ENCODE data around the gene NABP2.
"Not testable (repeated sequence)": the region's sequence is repeated elsewhere in the genome, so short reads cannot be mapped to it uniquely, and the experiment has no call there.

NABP2 gene

DNA sequence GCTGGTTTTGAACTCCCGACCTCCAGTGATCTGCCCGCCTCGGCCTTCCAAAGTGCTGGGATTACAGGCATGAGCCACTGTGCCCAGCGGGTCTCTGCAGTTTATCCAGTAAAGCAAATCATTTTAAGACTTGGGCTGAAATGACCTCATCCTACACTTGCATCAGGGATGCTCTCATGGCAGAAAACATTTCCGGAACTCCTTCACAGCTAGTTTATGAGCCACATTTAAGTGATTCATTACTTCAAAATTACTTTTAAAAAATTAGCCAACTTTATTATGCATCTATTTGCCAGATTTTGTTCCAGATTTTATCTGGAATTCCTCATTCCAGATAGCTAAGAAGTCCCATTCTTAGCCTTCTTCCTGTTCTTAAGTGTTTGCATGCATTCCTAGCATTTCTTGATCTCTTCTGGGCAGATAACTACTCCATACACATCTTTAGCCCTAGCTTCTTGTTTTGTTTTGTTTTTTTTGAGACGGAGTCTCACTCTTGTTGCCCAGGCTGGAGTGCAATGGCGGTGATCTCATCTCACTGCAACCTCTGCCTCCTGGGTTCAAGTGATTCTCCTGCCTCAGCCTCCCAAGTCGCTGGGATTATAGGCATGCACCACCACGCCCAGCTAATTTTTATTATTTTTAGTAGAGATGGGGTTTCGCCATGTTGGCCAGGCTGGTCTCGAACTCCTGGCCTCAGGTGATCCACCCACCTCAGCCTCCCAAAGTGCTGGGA lies 27.2 kb upstream of the NABP2 start:
- H3K4me1 ChIP-seq (ENCODE audit: control insufficient read depth, insufficient read depth, low read length, unreplicated experiment); H3K4me3 ChIP-seq (ENCODE audit: low read depth, low read length); H3K36me3 ChIP-seq (ENCODE audit: insufficient read depth, low read length); H3K79me2 ChIP-seq (ENCODE audit: control insufficient read depth, insufficient read depth, low read length, unreplicated experiment); H3K27me3 ChIP-seq (ENCODE audit: insufficient read depth, low read length): not testable (repeated sequence)
- Histone ChIP-seq H3K27ac (ENCODE audit: low read depth, low read length) (peak overlapping the region; percentile 66), H2AFZ (ENCODE audit: low read length, unreplicated experiment) (peak overlapping the region; percentile 62)

DNA sequence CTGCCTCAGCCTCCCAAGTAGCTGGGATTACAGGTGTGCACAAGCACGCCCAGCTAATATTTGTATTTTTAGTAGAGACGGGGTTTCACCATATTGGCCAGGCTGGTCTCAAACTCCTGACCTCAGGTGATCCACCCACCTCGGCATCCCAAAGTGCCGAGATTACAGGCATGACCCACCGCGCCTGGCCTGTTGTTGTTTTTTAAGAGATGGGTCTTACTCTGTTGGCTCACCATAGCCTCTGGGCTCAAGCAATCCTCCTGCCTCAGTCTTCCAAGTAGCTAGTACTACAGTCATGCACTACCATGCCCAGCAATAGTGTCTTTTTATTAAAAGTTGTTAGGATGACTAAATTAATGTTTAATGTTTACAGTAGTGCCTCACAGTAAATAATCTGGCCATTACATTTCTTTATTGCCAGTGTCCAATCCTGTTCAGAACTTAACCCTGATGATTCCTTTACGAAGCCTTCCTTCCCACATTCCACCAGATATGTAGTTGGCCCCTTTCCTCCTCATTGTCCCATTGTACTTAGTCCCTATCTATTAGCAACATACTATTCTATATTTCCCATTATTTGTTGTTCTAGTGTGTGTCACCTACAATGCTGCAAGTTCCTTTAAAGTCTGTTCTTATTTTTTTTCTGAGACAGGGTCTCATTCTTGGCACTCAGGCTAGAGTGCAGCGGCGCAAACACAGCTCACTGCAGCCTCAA lies 26.1 kb upstream of the NABP2 start:
- Histone ChIP-seq H3K27me3 (ENCODE audit: insufficient read depth, low read length) (no peaks in the 10 kb centered on the region), H3K4me3 (ENCODE audit: low read depth, low read length) (no peak overlapping the region), H3K27ac (ENCODE audit: low read depth, low read length) (no peak overlapping the region)

DNA sequence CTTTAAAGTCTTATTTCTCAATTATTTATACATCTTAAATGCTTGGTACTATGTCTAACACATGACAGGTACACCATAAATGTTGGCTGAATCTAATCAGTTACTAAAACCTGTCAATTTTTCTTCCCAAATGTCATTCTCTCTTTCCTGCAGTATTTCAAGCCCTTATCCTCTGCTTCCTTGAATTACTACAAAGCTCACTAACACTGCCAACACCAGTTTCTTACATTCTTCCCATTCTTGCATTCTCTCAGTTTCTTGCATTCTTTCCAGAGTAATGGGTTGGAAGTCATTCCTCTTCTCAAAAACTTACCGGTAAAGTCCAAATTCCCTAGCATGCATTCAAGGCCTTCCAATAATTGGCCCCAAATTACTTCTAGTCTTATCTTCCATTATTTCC lies 25.3 kb upstream of the NABP2 start:
- H3K27ac ChIP-seq (ENCODE audit: low read depth, low read length): no peak overlapping the region
- H3K36me3 ChIP-seq (ENCODE audit: insufficient read depth, low read length): no peaks in the 10 kb centered on the region
- no peak overlapping the region for H2AFZ ChIP-seq (ENCODE audit: low read length, unreplicated experiment)
- H3K4me1 ChIP-seq (ENCODE audit: control insufficient read depth, insufficient read depth, low read length, unreplicated experiment): peaks cover 3% of the 10 kb centered on the region
- H3K4me3 ChIP-seq (ENCODE audit: low read depth, low read length): no peak overlapping the region
- no peaks in the 10 kb centered on the region for H3K79me2 ChIP-seq (ENCODE audit: control insufficient read depth, insufficient read depth, low read length, unreplicated experiment)
- H3K27me3 ChIP-seq (ENCODE audit: insufficient read depth, low read length): no peaks in the 10 kb centered on the region

More for the DNA sequence above, 26.1 kb upstream of the NABP2 start:
- Histone ChIP-seq H3K79me2 (ENCODE audit: control insufficient read depth, insufficient read depth, low read length, unreplicated experiment) (no peaks in the 10 kb centered on the region), H2AFZ (ENCODE audit: low read length, unreplicated experiment) (no peak overlapping the region), H3K4me1 (ENCODE audit: control insufficient read depth, insufficient read depth, low read length, unreplicated experiment) (peaks cover 6% of the 10 kb centered on the region), H3K36me3 (ENCODE audit: insufficient read depth, low read length) (no peaks in the 10 kb centered on the region)

DNA sequence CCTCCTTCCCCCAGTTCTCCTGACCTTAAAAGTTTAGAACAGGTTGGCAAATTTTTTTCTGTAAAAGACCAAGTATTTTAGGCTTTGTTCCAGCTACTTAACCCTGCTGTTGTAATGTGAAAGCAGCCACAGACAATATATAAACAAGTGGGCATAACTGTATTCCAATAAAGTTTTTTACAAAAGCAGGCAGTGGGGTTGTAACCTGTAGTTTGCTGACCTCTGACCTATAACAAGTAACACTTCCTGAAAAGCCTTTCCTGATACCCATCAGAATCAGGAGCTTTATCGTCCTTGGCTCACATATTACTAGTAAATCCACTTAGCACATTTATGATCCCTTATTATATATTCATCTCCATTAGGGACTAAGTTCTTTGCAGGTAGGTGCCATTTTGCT lies 21.8 kb upstream of the NABP2 start:
- Histone ChIP-seq H3K27me3 (ENCODE audit: insufficient read depth, low read length) (no peaks in the 10 kb centered on the region), H3K4me1 (ENCODE audit: control insufficient read depth, insufficient read depth, low read length, unreplicated experiment) (peaks cover 5% of the 10 kb centered on the region), H3K79me2 (ENCODE audit: control insufficient read depth, insufficient read depth, low read length, unreplicated experiment) (no peaks in the 10 kb centered on the region), H2AFZ (ENCODE audit: low read length, unreplicated experiment) (no peak overlapping the region), H3K36me3 (ENCODE audit: insufficient read depth, low read length) (peaks cover 11% of the 10 kb centered on the region), H3K27ac (ENCODE audit: low read depth, low read length) (no peak overlapping the region), H3K4me3 (ENCODE audit: low read depth, low read length) (no peak overlapping the region)

DNA sequence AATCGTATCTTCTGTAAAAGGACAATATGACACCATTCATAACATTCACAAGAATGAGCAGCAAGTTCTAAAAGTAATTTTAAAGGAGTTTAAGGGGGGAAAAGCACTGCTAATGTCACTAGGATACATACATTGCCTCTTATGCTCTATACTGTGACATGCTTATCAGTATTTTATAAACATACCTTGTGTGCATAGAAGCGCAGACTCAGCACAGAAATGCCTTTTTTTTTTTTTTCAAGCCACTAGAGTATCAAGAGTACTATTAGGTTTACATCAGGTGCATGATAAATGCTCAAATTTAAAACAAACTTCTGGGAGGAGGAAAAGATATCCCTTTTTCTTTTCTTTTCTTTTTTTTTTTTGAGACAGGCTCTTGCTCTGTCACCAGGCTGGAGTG lies 21.3 kb upstream of the NABP2 start:
- H3K27ac ChIP-seq (ENCODE audit: low read depth, low read length): no peak overlapping the region
- H3K27me3 ChIP-seq (ENCODE audit: insufficient read depth, low read length): no peaks in the 10 kb centered on the region
- no peak overlapping the region for H3K4me3 ChIP-seq (ENCODE audit: low read depth, low read length)
- peaks cover 11% of the 10 kb centered on the region for H3K36me3 ChIP-seq (ENCODE audit: insufficient read depth, low read length)
- no peaks in the 10 kb centered on the region for H3K79me2 ChIP-seq (ENCODE audit: control insufficient read depth, insufficient read depth, low read length, unreplicated experiment)
- peaks cover 9% of the 10 kb centered on the region for H3K4me1 ChIP-seq (ENCODE audit: control insufficient read depth, insufficient read depth, low read length, unreplicated experiment)
- H2AFZ ChIP-seq (ENCODE audit: low read length, unreplicated experiment): no peak overlapping the region

DNA sequence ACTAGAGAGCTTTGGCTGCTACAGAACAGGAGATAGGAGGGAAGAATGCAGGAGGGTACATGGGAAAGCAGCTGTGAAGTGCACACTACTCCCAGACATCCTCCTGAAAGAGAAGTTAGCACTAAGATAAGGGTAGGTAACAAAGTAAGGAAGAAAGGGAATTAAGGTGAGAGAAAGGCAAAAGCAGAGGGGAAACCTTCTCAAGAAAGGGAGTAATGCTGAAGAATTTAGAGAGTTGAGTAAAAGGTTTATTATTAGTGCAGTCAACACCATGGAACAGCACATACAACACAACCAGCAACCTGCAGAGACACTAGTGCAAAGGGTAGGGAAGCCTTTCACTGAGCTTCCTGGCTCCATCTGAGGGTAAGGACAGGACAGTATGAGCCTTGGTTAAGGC lies 19.9 kb upstream of the NABP2 start:
- H3K36me3 ChIP-seq (ENCODE audit: insufficient read depth, low read length): peaks cover 11% of the 10 kb centered on the region
- H3K4me3 ChIP-seq (ENCODE audit: low read depth, low read length): no peak overlapping the region
- H3K27ac ChIP-seq (ENCODE audit: low read depth, low read length): no peak overlapping the region
- no peaks in the 10 kb centered on the region for H3K27me3 ChIP-seq (ENCODE audit: insufficient read depth, low read length)
- peaks cover 9% of the 10 kb centered on the region for H3K4me1 ChIP-seq (ENCODE audit: control insufficient read depth, insufficient read depth, low read length, unreplicated experiment)
- no peaks in the 10 kb centered on the region for H3K79me2 ChIP-seq (ENCODE audit: control insufficient read depth, insufficient read depth, low read length, unreplicated experiment)
- no peak overlapping the region for H2AFZ ChIP-seq (ENCODE audit: low read length, unreplicated experiment)

DNA sequence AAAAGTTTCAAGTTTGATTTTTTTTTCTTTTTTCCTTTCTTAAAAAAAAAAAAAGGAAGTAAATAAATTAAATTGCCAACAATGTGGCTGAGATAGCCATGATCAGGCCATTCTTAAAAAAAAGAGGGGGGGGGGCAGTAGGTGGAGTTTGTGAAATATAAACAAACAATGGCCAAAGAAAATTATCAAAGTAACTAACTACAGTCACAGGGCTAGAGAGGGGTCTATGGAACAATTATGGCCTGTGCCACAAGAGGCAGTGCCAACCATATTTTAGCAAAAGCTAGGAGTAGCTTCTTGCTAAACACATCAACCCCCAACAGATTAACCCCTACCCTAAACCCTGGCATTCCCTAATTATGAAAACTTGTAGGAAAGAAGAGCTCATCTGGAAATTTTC lies 18.7 kb upstream of the NABP2 start:
- H2AFZ ChIP-seq (ENCODE audit: low read length, unreplicated experiment): no peak overlapping the region
- peaks cover 15% of the 10 kb centered on the region for H3K36me3 ChIP-seq (ENCODE audit: insufficient read depth, low read length)
- no peak overlapping the region for H3K4me3 ChIP-seq (ENCODE audit: low read depth, low read length)
- H3K4me1 ChIP-seq (ENCODE audit: control insufficient read depth, insufficient read depth, low read length, unreplicated experiment): peaks cover 9% of the 10 kb centered on the region
- no peaks in the 10 kb centered on the region for H3K79me2 ChIP-seq (ENCODE audit: control insufficient read depth, insufficient read depth, low read length, unreplicated experiment)
- H3K27me3 ChIP-seq (ENCODE audit: insufficient read depth, low read length): no peaks in the 10 kb centered on the region
- H3K27ac ChIP-seq (ENCODE audit: low read depth, low read length): no peak overlapping the region

DNA sequence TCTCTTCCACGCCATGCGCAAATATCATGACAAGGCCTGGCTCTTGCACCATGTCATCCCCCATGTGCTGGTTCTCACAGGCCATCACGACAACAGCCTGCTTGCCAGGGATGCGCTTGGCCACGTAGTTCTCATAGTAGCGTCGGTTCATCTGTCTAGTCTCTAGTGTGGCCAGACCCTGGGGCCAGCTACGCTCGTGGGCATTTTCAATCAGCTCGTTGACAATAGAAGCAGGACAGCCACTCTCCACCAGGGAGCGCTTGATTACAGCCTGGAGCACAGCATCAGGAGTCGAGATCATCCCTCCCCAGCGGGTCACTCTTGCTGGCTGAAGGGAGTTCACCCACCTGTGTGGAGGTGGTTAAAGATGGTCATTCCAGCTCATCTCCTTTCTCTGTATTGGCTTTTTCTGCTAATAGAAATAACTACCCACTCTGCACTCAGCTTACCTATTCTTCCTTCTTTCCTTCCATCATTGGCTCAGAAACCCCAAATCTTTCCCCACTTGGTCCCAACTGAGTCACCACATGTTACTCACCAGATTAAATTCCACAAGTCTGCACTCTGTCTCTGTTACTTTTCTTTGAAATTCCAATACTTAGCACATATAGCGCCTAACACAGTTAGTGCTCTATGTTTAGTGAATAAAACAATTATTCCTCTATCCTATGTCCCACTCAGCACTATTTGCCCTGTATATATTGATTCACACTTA lies 17.5 kb upstream of the NABP2 start:
- H3K36me3 ChIP-seq (ENCODE audit: insufficient read depth, low read length): peaks cover 15% of the 10 kb centered on the region
- H3K4me3 ChIP-seq (ENCODE audit: low read depth, low read length): no peak overlapping the region
- H3K27ac ChIP-seq (ENCODE audit: low read depth, low read length): peak overlapping the region; percentile 17; the same call in 1 of the 2 replicates
- H3K27me3 ChIP-seq (ENCODE audit: insufficient read depth, low read length): no peaks in the 10 kb centered on the region
- H3K4me1 ChIP-seq (ENCODE audit: control insufficient read depth, insufficient read depth, low read length, unreplicated experiment): peaks cover 9% of the 10 kb centered on the region
- H3K79me2 ChIP-seq (ENCODE audit: control insufficient read depth, insufficient read depth, low read length, unreplicated experiment): no peaks in the 10 kb centered on the region
- H2AFZ ChIP-seq (ENCODE audit: low read length, unreplicated experiment): no peak overlapping the region

DNA sequence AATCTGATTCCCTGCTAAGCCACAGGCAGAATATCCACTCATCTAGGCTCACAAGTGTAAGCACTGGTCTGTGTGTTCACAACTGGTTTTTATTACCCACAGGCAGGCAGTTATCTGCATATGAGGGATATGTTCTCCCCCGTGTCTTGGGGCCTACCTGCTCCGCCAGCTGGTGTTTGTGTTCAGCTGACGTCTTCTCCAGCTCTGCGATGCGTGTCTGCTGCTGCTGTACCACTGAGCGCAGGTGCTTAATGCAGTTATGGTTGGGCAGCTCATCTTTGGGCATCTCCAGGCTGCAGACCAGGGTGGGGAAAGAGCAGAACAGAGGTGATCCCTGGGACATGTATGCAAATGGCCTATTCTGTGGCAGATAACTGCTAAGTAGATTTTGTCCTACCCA lies 16.1 kb upstream of the NABP2 start:
- Histone ChIP-seq H3K27ac (ENCODE audit: low read depth, low read length) (no peak overlapping the region), H3K4me3 (ENCODE audit: low read depth, low read length) (no peak overlapping the region), H3K79me2 (ENCODE audit: control insufficient read depth, insufficient read depth, low read length, unreplicated experiment) (no peaks in the 10 kb centered on the region), H3K27me3 (ENCODE audit: insufficient read depth, low read length) (no peaks in the 10 kb centered on the region), H3K36me3 (ENCODE audit: insufficient read depth, low read length) (peaks cover 22% of the 10 kb centered on the region), H3K4me1 (ENCODE audit: control insufficient read depth, insufficient read depth, low read length, unreplicated experiment) (peaks cover 9% of the 10 kb centered on the region), H2AFZ (ENCODE audit: low read length, unreplicated experiment) (no peak overlapping the region)

DNA sequence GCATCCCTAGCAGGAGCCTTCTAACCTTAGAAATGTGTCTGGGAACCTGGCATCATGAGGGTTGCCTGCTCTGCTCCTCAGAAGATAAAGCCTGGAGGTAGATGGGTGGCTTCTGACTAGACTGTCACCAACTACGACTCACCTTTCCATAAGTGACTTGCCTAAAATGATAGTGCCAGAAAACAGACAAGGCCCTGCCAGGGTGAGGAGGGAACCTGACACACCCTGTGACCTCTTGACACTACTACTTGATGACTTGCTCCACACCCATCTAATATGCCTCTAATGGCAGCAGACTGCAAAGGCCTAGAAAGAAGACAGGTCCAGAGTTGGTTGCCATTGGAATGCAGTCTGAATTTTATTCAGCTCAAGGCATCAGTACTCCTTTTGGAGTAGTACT lies 11.8 kb upstream of the NABP2 start:
- H3K79me2 ChIP-seq (ENCODE audit: control insufficient read depth, insufficient read depth, low read length, unreplicated experiment): peaks cover 3% of the 10 kb centered on the region
- H3K36me3 ChIP-seq (ENCODE audit: insufficient read depth, low read length): peaks cover 27% of the 10 kb centered on the region
- no peaks in the 10 kb centered on the region for H3K27me3 ChIP-seq (ENCODE audit: insufficient read depth, low read length)
- no peak overlapping the region for H3K4me3 ChIP-seq (ENCODE audit: low read depth, low read length)
- H3K4me1 ChIP-seq (ENCODE audit: control insufficient read depth, insufficient read depth, low read length, unreplicated experiment): peaks cover 3% of the 10 kb centered on the region
- no peak overlapping the region for H2AFZ ChIP-seq (ENCODE audit: low read length, unreplicated experiment)
- H3K27ac ChIP-seq (ENCODE audit: low read depth, low read length): no peak overlapping the region
